Liver (tissue), 9 donors: ENCODE data around the gene ABLIM1. TPM values are rescaled to one million over a fixed set of nuclear protein-coding genes. Genes with fewer than 3 reads are reported as not detected.

ENCODE experiments used
- DNase-seq: peaks from one replicate; pipeline ENCODE4 v3.0.0-alpha.2; 2017; ENCODE audit warnings: low spot score
- H3K27ac ChIP-seq, 2 donors: one replicate each; pipeline ENCODE4 v1.7.0; 2013; ENCODE audit warnings: inconsistent platforms in 2 of 2, low read length in 2 of 2, control low read depth in 1 of 2, low read depth in 1 of 2, mild to moderate bottlenecking in 1 of 2
- H3K27me3 ChIP-seq, 4 donors: one replicate each; pipeline versions ENCODE4 v1.6.1 to v1.7.0; 2013; ENCODE audit warnings: low read length in 3 of 4, inconsistent platforms in 1 of 4, mild to moderate bottlenecking in 1 of 4, moderate library complexity in 1 of 4; ENCODE audit not compliant: control insufficient read depth in 4 of 4, insufficient read depth in 4 of 4
- H3K36me3 ChIP-seq, 4 donors: one replicate each; pipeline versions ENCODE4 v1.6.1 to v1.7.0; 2013; ENCODE audit warnings: low read length in 3 of 4, mild to moderate bottlenecking in 3 of 4, low read depth in 1 of 4, moderate library complexity in 1 of 4; ENCODE audit not compliant: control insufficient read depth in 4 of 4, insufficient read depth in 3 of 4
- H3K4me1 ChIP-seq, 4 donors: one replicate each; pipeline versions ENCODE4 v1.6.1 to v1.7.0; 2013; ENCODE audit warnings: low read length in 3 of 4, mild to moderate bottlenecking in 3 of 4, moderate library complexity in 1 of 4; ENCODE audit not compliant: control insufficient read depth in 4 of 4, insufficient read depth in 4 of 4
- H3K4me3 ChIP-seq, 3 donors: one replicate each; pipeline versions ENCODE4 v1.6.1 to v1.7.0; 2013; ENCODE audit warnings: low read length in 3 of 3, control low read depth in 1 of 3, low read depth in 1 of 3, mild to moderate bottlenecking in 1 of 3
- H3K9ac ChIP-seq, 2 donors: one replicate each; pipeline ENCODE4 v1.7.0; 2013; ENCODE audit warnings: low read length in 2 of 2, mild to moderate bottlenecking in 2 of 2, moderate library complexity in 2 of 2, control low read depth in 1 of 2, low read depth in 1 of 2
- H3K9me3 ChIP-seq, 4 donors: one replicate each; pipeline versions ENCODE4 v1.6.1 to v1.7.0; 2013; ENCODE audit warnings: low read length in 3 of 4; ENCODE audit not compliant: control insufficient read depth in 4 of 4
- ATF3 ChIP-seq: IDR thresholded peaks from 2 replicates; pipeline ENCODE4 v1.6.1; 2016; ENCODE audit warnings: antibody characterized with exemption
- CTCF ChIP-seq: fragments of 150-350 bp; IDR thresholded peaks from 2 replicates; pipeline ENCODE4 v1.5.1; 2017; ENCODE audit warnings: improper control_type of control experiment, low read depth, low read length; ENCODE audit not compliant: missing input control
- EGR1 ChIP-seq, 2 donors: IDR thresholded peaks; 2 replicates each; pipeline ENCODE4 v1.6.1; 2016 to 2018; ENCODE audit warnings: antibody characterized with exemption in 2 of 2, low read depth in 2 of 2
- FOXA1 ChIP-seq: IDR thresholded peaks from 2 replicates; pipeline ENCODE4 v1.6.1; 2016; ENCODE audit warnings: antibody characterized with exemption
- FOXA2 ChIP-seq: IDR thresholded peaks from 2 replicates; pipeline ENCODE4 v1.6.1; 2016; ENCODE audit warnings: antibody characterized with exemption
- GABPA ChIP-seq, 2 donors: IDR thresholded peaks in 1 of 2; conservative IDR thresholded peaks in 1 of 2; 2 replicates each; pipeline ENCODE4 v1.6.1; 2016; ENCODE audit warnings: antibody characterized with exemption in 2 of 2, mild to moderate bottlenecking in 1 of 2, moderate library complexity in 1 of 2
- HNF4A ChIP-seq, 2 donors: conservative IDR thresholded peaks; 2 replicates each; pipeline ENCODE4 v1.6.1; 2016; ENCODE audit warnings: antibody characterized with exemption in 2 of 2, mild to moderate bottlenecking in 2 of 2
- HNF4G ChIP-seq: IDR thresholded peaks from 2 replicates; pipeline ENCODE4 v1.6.1; 2016; ENCODE audit warnings: antibody characterized with exemption
- JUND ChIP-seq, 2 donors: IDR thresholded peaks; 2 replicates each; pipeline ENCODE4 v1.6.1; 2016; ENCODE audit warnings: antibody characterized with exemption in 2 of 2
- MAX ChIP-seq: IDR thresholded peaks from 2 replicates; pipeline ENCODE4 v1.6.1; 2016; ENCODE audit warnings: antibody characterized with exemption
- NR2F2 ChIP-seq: IDR thresholded peaks from 2 replicates; pipeline ENCODE4 v1.6.1; 2016; ENCODE audit warnings: antibody characterized with exemption
- RAD21 ChIP-seq, 2 donors: IDR thresholded peaks; 2 replicates each; pipeline ENCODE4 v1.6.1; 2016; ENCODE audit warnings: antibody characterized with exemption in 2 of 2, mild to moderate bottlenecking in 2 of 2
- REST ChIP-seq: IDR thresholded peaks from 2 replicates; pipeline ENCODE4 v1.6.1; 2016; ENCODE audit warnings: antibody characterized with exemption, mild to moderate bottlenecking
- RXRA ChIP-seq, 2 donors: IDR thresholded peaks; 2 replicates each; pipeline ENCODE4 v1.6.1; 2017 to 2018; ENCODE audit warnings: antibody characterized with exemption in 2 of 2, mild to moderate bottlenecking in 1 of 2
- SP1 ChIP-seq: IDR thresholded peaks from 2 replicates; pipeline ENCODE4 v1.6.1; 2018; ENCODE audit warnings: antibody characterized with exemption, mild to moderate bottlenecking
- TAF1 ChIP-seq: conservative IDR thresholded peaks from 2 replicates; pipeline ENCODE4 v1.6.1; 2016; ENCODE audit warnings: antibody characterized with exemption, mild to moderate bottlenecking
- YY1 ChIP-seq: IDR thresholded peaks from 2 replicates; pipeline ENCODE4 v1.6.1; 2016; ENCODE audit warnings: antibody characterized with exemption, mild to moderate bottlenecking
- ZBTB33 ChIP-seq: IDR thresholded peaks from 2 replicates; pipeline ENCODE4 v1.6.1; 2016; ENCODE audit warnings: antibody characterized with exemption
- WGBS: extraction: QIAGEN DNeasy Blood & Tissue Kit; methylation state at CpG from one replicate; pipeline ENCODE4 v1.1.7; 2013; 5-methylcytosine and 5-hydroxymethylcytosine counted together
- polyA plus RNA-seq, 2 donors: library from polyadenylated mRNA; stranded (reverse) in 1 of 2; unstranded in 1 of 2; fragments of 200-250 nt in 1 of 2; fragments of >200 nt in 1 of 2; fragmentation: Nextera tagmentation in 1 of 2; extraction: Ambion mirVana in 1 of 2; gene quantifications; one replicate each; pipeline versions ENCODE4 v1.2.1 to v1.2.3, GENCODE V29; 2013 to 2015
- total RNA-seq, 2 donors: library from RNA; depleted of rRNA; stranded (reverse); fragments of >200 nt; gene quantifications; one replicate each; pipeline ENCODE4 v1.2.3, GENCODE V29; 2014
- donor health status: healthy.
- donor health status: healthy.
- donor health status: healthy.
- donor health status: healthy.
- donor health status: healthy.

ABLIM1 gene
- total and polyA plus RNA-seq, 4 donors: 10.9 to 31.3 (median 13.1) TPM

GRCh38 chr10:114623155-114623554, 34.9 kb downstream of the ABLIM1 start:
- peaks cover 0 to 8% (median 0%) of the 10 kb centered on the region in 4 donors for H3K36me3 ChIP-seq
- TF ChIP-seq JUND (IDR thresholded peaks at IDR 0.05) (no peak), FOXA1 (no peak), TAF1 (no peak), HNF4A (conservative IDR thresholded peaks at IDR 0.05) (no peak), FOXA2 (no peak), RXRA (IDR thresholded peaks at IDR 0.05) (no peak), ATF3 (no peak), NR2F2 (no peak), HNF4G (no peak), REST (no peak), CTCF (no peak), MAX (no peak), ZBTB33 (no peak), EGR1 (IDR thresholded peaks at IDR 0.05; ENCODE audit: low read depth in 2 of 2) (no peak), GABPA (IDR thresholded peaks at IDR 0.05 in 1 of 2, conservative IDR thresholded peaks at IDR 0.05 in 1 of 2) (no peak)
- peaks cover 5 to 22% (median 9%) of the 10 kb centered on the region in 4 donors for H3K4me1 ChIP-seq
- no peaks in the 10 kb centered on the region for H3K27me3 ChIP-seq
- H3K4me3 ChIP-seq: no peak overlapping the region
- WGBS: 91% methylated on average over 2 of the region's 2 CpGs
- no peak for DNase-seq
- peak overlapping the region; percentile 78 to 83 for H3K27ac ChIP-seq
- no peak overlapping the region for H3K9ac ChIP-seq
- no peaks in the 10 kb centered on the region for H3K9me3 ChIP-seq

- no peaks in the 10 kb centered on the region for H3K27me3 ChIP-seq
- H3K9me3 ChIP-seq: no peaks in the 10 kb centered on the region
- H3K4me3 ChIP-seq: no peak overlapping the region
- 90% methylated on average over 3 of the region's 3 CpGs for WGBS
- no peak for DNase-seq
- H3K36me3 ChIP-seq: peaks cover 0 to 8% (median 0%) of the 10 kb centered on the region in 4 donors
- TF ChIP-seq NR2F2: no peak
- TF ChIP-seq JUND (IDR thresholded peaks at IDR 0.05): no peak
- TF ChIP-seq ATF3: no peak
- TF ChIP-seq YY1: no peak
- no peak for TF ChIP-seq HNF4A (conservative IDR thresholded peaks at IDR 0.05)
- no peak for TF ChIP-seq MAX
- TF ChIP-seq RXRA (IDR thresholded peaks at IDR 0.05): no peak
- TF ChIP-seq ZBTB33: no peak
- TF ChIP-seq SP1: no peak
- no peak for TF ChIP-seq EGR1 (IDR thresholded peaks at IDR 0.05; ENCODE audit: low read depth in 2 of 2)
- TF ChIP-seq GABPA (IDR thresholded peaks at IDR 0.05 in 1 of 2, conservative IDR thresholded peaks at IDR 0.05 in 1 of 2): no peak
- TF ChIP-seq TAF1: no peak
- no peak for TF ChIP-seq HNF4G
- no peak for TF ChIP-seq RAD21 (IDR thresholded peaks at IDR 0.05)
- no peak for TF ChIP-seq FOXA1
- TF ChIP-seq FOXA2: no peak
- no peak for TF ChIP-seq CTCF
- no peak overlapping the region for H3K9ac ChIP-seq
- H3K4me1 ChIP-seq: peaks cover 5 to 32% (median 10%) of the 10 kb centered on the region in 4 donors
- H3K27ac ChIP-seq: no peak overlapping the region
Measured at GRCh38 chr10:114618722-114619121, 39.4 kb downstream of the ABLIM1 start.
